ENCODE results near the gene NF1. TPM values are rescaled to one million over a fixed set of nuclear protein-coding genes. Genes with fewer than 3 reads are reported as not detected.

The NF1 gene
- total RNA-seq, 4 donors from 2014 or later = 15.6 to 48.4 (median 26.9) TPM

DNA sequence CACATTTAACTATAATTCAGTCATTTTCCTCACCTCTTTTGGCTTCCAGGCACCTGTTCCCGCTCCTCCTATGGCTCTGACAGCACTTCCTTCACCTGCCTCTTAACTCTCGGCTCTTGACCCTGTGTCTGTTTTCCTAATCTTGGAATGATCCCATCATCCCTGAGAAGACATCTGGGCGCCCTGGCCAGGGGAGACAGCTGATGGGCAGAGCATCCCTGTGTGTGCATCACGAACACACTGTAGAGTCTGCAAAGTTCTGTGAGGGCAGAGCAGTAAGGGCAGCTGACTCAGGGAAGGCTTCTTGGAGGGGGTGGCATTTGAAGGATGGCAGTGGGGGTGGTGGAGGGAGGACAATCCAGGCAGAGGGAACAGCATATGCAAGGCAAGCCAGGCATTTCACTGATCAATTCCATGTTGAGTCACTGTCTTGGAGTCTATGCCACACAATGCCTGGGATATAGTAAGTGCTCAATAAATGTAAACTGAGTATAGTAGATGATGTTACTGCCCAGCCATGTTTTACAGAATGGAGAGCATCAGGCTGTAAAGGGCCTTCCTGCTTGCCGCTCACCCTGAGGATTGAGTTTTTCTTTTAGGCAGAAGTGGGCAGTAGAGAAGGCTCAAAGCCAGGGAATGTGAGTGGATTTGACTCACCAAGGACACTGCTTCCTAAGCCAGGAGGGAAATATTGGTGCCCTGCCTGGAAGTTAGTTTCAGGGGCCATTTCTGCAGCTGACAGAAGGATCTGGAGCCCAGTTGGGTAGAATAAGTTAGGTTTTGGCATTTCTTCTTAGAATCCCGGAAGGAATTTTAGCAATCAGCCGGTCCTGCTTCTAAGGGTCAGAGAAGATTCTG lies 290.9 kb downstream of the NF1 start:
- H3K27me3 ChIP-seq = peaks cover 0 to 21% (median 0%) of the 10 kb centered on the region in 4 donors
- H3K4me1 ChIP-seq = peaks cover 0 to 11% (median 1%) of the 10 kb centered on the region in 3 donors
- TF ChIP-seq POLR2A (IDR thresholded peaks at IDR 0.05) = no peak
- TF ChIP-seq, protein P1, sequence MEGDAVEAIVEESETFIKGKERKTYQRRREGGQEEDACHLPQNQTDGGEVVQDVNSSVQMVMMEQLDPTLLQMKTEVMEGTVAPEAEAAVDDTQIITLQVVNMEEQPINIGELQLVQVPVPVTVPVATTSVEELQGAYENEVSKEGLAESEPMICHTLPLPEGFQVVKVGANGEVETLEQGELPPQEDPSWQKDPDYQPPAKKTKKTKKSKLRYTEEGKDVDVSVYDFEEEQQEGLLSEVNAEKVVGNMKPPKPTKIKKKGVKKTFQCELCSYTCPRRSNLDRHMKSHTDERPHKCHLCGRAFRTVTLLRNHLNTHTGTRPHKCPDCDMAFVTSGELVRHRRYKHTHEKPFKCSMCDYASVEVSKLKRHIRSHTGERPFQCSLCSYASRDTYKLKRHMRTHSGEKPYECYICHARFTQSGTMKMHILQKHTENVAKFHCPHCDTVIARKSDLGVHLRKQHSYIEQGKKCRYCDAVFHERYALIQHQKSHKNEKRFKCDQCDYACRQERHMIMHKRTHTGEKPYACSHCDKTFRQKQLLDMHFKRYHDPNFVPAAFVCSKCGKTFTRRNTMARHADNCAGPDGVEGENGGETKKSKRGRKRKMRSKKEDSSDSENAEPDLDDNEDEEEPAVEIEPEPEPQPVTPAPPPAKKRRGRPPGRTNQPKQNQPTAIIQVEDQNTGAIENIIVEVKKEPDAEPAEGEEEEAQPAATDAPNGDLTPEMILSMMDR (IDR thresholded peaks at IDR 0.05) = no peak
- H3K4me3 ChIP-seq = no peak overlapping the region
- no peak for DNase-seq
- H3K36me3 ChIP-seq = peaks cover 0 to 11% (median 0%) of the 10 kb centered on the region in 3 donors
- WGBS, 2 donors = 78 to 82% methylated on average over 6 to 7 of the region's 7 CpGs
- no peaks in the 10 kb centered on the region for H3K9me3 ChIP-seq
- intact Hi-C loops (cut with DNase I) = no loop called here
- no peak overlapping the region for H3K27ac ChIP-seq

DNA sequence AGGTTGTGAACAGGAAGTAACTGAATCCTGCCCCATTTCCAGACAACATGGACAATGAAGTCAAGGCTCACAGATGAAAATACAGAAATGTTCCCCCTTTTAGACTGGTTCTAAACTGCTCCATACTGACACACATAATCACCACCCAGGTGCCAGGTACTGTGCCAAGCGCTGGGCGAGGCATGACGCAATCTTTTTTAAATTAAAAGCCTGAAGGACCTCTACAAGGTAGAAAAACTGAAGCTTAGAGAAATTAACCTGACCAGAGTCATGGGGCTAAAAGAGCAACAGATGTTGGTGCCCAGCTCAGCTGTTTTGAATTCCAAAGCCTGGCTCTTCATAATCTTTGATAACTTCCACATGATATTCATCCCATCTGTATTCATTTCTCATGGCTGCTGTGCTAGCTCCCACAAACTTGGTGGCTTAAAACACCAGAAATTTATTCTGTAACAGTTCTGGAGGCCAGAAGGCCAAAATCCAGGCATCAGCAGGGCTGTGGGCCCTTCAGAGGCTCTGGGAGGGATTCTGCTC lies 291.8 kb downstream of the NF1 start:
- peaks cover 0 to 30% (median 1%) of the 10 kb centered on the region in 4 donors for H3K27me3 ChIP-seq
- no peak for DNase-seq
- TF ChIP-seq, protein P1 (IDR thresholded peaks at IDR 0.05) = no peak
- no peak for TF ChIP-seq POLR2A (IDR thresholded peaks at IDR 0.05)
- 48 to 49% methylated on average over 3 of the region's 3 CpGs for WGBS, 2 donors
- peaks cover 0 to 11% (median 0%) of the 10 kb centered on the region in 3 donors for H3K36me3 ChIP-seq
- H3K27ac ChIP-seq = no peak overlapping the region
- intact Hi-C loops (cut with DNase I) = no loop called here
- no peak overlapping the region for H3K4me3 ChIP-seq
- H3K9me3 ChIP-seq = no peaks in the 10 kb centered on the region
- H3K4me1 ChIP-seq = peaks cover 4 to 20% (median 8%) of the 10 kb centered on the region in 3 donors

DNA sequence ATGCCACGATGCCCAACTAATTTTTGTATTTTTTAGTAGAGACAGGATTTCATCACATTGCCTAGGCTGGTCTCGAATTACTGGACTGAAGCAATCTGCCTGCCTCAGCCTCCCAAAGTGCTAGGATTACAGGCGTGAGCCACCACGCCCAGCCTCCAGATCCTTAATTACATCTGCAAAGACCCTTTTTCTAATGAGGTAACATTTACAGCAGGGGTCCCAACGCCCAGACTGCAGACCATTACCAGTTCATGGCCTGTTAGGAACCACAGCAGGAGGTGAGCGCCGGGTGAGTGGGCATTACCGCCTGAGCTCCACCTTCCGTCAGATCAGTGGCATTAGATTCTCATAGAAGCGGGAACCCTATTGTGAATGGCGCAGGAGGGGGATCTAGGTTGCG lies 292.7 kb downstream of the NF1 start:
- intact Hi-C loops (cut with DNase I) = no loop called here
- 84 to 89% methylated on average over 7 to 8 of the region's 12 CpGs for WGBS, 2 donors
- Histone ChIP-seq H3K4me1 (peaks cover 10 to 27% (median 15%) of the 10 kb centered on the region in 3 donors), H3K36me3 (peaks cover 0 to 6% (median 0%) of the 10 kb centered on the region in 3 donors), H3K27me3 (peaks cover 0 to 38% (median 6%) of the 10 kb centered on the region in 4 donors), H3K9me3 (no peaks in the 10 kb centered on the region), H3K27ac (no peak overlapping the region), H3K4me3 (no peak overlapping the region)
- TF ChIP-seq, protein P1 (IDR thresholded peaks at IDR 0.05) = no peak
- TF ChIP-seq POLR2A (IDR thresholded peaks at IDR 0.05) = no peak
- DNase-seq = no peak

DNA sequence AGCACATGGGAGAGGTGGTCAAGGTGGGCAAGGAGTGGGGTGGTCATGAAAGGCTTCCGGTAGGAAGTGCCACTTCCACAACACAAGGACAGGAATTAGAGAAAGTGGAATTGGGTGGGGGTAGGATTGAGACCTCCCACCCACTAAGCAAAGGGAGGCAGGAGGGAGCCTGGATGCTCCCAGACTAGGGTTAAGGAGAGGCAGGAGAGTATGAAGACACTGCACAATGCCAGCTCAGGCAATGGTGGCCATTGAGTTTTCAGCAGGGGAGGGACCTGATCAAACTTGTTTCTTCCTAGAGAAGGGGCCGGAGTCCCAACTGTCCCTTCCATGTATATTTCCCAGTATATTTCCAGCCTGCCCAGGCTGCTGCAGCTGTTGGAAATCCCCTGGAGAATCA lies 293.6 kb downstream of the NF1 start:
- H3K4me3 ChIP-seq = no peak overlapping the region
- H3K27me3 ChIP-seq = peaks cover 0 to 47% (median 6%) of the 10 kb centered on the region in 4 donors
- H3K4me1 ChIP-seq = peaks cover 11 to 36% (median 15%) of the 10 kb centered on the region in 3 donors
- TF ChIP-seq POLR2A (IDR thresholded peaks at IDR 0.05) = no peak
- TF ChIP-seq, protein P1 (IDR thresholded peaks at IDR 0.05) = no peak
- no peak overlapping the region for H3K27ac ChIP-seq
- no peaks in the 10 kb centered on the region for H3K9me3 ChIP-seq
- WGBS, 2 donors = 68 to 100% methylated on average over 1 to 2 of the region's 2 CpGs
- no peaks in the 10 kb centered on the region for H3K36me3 ChIP-seq
- intact Hi-C loops (cut with DNase I) = no loop called here
- DNase-seq = no peak
